Measurements from ENCODE around the gene C3.
A peak's percentile ranks its signal among the peaks of the same experiment; 100 is the strongest.
"Not testable (repeated sequence)": the region's sequence is repeated elsewhere in the genome, so short reads cannot be mapped to it uniquely, and the experiment has no call there.

C3 gene

DNA sequence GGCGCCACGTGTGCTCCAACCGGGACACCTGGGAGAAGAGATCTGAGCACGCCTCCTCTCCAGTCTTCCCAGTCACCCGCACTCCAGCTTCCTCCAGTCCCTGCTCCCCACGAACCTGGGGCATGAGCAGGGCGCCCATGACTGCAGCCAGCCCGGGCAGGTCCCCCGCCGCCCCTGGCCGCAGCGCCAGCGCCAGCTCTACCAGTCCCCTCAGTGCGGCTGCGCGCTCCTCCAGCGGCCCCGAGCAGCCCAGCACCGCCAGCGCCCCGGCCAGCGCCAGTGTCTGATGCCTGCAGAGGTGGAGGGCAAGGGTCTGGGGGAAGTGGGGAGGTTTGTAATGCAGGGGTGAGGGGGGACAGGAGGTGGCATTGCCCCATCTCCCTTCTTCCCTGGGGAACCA, 33.7 kb upstream of the C3 start:
- no peak for DNase-seq (ENCODE audit: low spot score in 2 of 2)
- Histone ChIP-seq H3K9me3 (no peaks in the 10 kb centered on the region), H3K36me3 (replicated peaks) (peaks cover 30% of the 10 kb centered on the region), H3K4me1 (peaks cover 9% of the 10 kb centered on the region), H3K4me3 (no peak overlapping the region), H3K27me3 (ENCODE audit: low read depth) (no peaks in the 10 kb centered on the region)
- in situ Hi-C loops (cut with MboI; ENCODE audit: low sequenced_read_pairs): no loop called here

DNA sequence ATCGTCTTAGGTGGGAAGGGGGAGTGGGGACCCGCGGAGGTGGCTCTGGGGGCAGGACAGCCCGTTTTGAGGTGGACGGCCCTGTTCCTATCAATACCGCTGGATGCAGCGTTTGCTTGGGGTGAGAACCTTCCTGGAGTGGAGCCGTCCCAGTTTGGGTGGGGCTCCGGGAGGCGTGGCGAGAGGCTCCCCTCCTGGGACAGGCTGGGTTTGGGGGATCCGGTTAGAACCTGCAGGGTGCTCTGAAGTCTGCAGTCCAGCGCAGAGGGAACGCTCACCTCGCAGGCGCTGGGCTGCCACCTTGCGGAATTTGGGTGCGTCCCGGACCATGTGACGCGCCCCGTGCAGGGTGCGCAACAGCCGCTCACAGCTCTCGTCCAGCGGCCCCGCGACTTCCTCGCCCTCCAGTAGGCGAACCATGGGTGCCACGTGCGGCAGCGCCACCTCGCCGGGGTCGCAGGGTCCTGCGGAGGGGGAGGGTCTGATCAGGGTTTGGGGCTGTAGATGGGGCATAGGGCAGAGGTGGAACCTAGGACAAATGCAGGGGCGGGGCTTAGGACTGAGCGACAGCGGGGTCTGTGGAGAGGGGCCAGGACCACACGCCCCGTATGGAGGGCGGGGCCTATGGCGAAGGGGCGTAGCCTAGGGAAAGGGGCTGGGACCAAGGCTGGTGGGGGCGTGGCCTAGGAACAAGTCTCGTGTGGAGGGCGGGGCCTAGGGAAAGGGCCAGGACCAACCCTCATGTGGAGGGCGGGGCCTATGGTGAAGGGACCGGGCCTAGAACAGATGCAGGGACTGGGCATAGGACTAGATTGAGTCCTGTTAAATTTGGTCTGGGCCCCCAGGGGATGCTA, 33.0 kb upstream of the C3 start:
- H3K36me3 ChIP-seq (replicated peaks): peaks cover 38% of the 10 kb centered on the region
- peaks cover 9% of the 10 kb centered on the region for H3K4me1 ChIP-seq
- H3K27me3 ChIP-seq (ENCODE audit: low read depth): no peaks in the 10 kb centered on the region
- peak overlapping the region; percentile 31 for H3K4me3 ChIP-seq
- no peaks in the 10 kb centered on the region for H3K9me3 ChIP-seq
- in situ Hi-C loops (cut with MboI; ENCODE audit: low sequenced_read_pairs): no loop called here
- peak; percentile 82 to 98 for DNase-seq (ENCODE audit: low spot score in 2 of 2)

DNA sequence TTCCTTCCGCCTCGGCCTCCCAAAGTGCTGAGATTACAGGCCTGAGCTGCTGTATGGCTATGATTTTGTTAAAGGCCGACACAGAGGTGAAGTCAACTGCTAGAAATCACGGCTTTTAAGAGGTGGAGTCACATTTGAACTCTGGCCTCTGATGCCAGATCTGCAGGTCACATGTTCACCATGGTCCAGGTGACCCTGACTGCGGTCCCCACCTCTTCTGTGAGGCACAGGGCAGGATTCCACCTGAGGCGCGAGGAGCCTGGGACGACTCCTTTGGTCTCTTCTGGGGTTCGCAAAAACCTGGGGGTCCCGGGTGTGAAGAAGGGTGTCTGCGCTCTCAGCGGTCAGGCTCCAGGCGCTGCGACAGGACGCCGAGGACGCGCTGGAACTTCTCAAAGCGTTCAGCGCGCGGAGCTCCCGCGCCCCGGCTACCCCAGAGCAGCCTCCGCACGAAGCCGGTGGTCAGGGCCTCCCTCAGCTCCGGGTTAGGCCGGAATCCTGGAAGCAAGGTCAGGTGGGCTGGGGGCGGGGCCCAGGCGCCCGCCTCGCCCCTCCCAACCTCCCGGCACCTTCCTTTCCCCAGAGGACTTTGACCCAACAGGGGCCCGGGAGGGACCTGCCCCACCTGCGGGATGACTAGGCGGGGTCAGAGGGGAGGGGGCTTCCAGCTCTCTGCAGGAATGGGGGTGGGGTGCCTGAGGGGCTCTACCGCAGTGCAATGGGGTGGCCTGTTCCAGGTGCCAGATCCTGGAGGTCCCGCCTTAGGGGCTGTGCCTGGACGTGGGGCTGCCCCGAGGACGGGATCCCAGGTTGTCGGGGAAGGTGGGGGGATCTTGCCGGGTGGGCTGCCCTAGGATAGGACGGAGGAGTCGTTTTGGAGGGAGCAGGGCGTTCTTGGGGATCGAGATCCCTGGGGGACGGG, 32.1 kb upstream of the C3 start:
- in situ Hi-C loops (cut with MboI; ENCODE audit: low sequenced_read_pairs): no loop called here
- H3K4me3 ChIP-seq: peak overlapping the region; percentile 31
- peaks cover 47% of the 10 kb centered on the region for H3K36me3 ChIP-seq (replicated peaks)

DNA sequence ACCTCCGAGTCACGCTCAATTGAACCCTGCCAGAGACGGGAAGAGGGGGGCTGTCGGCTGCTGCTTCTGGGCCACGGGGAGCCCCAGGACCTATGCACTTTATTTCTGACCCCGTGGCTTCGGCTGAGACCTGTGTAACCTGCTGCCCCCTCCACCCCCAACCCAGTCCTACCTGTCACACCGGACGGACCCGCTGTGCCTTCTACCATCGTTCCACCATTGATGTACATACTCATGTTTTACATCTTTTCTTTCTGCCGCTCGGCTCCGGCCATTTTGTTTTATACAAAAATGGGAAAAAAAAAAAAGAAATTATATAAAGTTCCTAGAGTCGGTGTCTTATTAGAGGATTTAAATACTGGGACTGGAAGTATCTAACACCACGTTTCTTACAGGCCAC, 30.7 kb upstream of the C3 start:
- peaks cover 60% of the 10 kb centered on the region for H3K36me3 ChIP-seq (replicated peaks)

More for the DNA sequence above, 32.1 kb upstream of the C3 start:
- H3K4me1 ChIP-seq: peaks cover 9% of the 10 kb centered on the region
- no peaks in the 10 kb centered on the region for H3K9me3 ChIP-seq
- H3K27me3 ChIP-seq (ENCODE audit: low read depth): no peaks in the 10 kb centered on the region
- DNase-seq (ENCODE audit: low spot score in 2 of 2): peak in 1 of 2 experiments; percentile 47

DNA sequence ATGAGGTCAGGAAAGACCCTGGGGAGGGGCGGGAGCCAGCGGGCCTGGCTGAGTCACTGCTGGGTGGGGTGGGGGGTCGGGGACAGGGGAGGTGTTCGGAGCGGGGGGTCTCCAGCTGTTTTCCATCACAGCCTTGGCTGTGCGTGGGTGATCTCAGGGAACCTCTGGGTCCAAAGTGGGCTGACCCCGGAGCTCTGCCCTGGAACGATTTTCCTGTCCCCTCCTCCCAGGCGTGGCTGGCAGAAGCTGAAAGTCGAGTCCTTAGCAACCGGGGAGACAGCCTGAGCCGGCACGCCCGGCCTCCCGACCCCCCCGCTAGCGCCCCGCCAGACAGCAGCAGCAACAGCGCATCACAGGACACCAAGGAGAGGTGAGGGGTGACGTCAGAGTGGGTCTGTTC, 29.6 kb upstream of the C3 start:
- Histone ChIP-seq H3K4me1 (peaks cover 9% of the 10 kb centered on the region), H3K9me3 (no peaks in the 10 kb centered on the region), H3K36me3 (replicated peaks) (peaks cover 69% of the 10 kb centered on the region), H3K27me3 (ENCODE audit: low read depth) (no peaks in the 10 kb centered on the region), H3K4me3 (no peak overlapping the region)
- in situ Hi-C loops (cut with MboI; ENCODE audit: low sequenced_read_pairs): no loop called here
- no peak for DNase-seq (ENCODE audit: low spot score in 2 of 2)

More for the DNA sequence above, 30.7 kb upstream of the C3 start:
- Histone ChIP-seq H3K9me3 (no peaks in the 10 kb centered on the region), H3K27me3 (ENCODE audit: low read depth) (no peaks in the 10 kb centered on the region), H3K4me3 (no peak overlapping the region), H3K4me1 (peaks cover 9% of the 10 kb centered on the region)
- in situ Hi-C loops (cut with MboI; ENCODE audit: low sequenced_read_pairs): no loop called here
- no peak for DNase-seq (ENCODE audit: low spot score in 2 of 2)

DNA sequence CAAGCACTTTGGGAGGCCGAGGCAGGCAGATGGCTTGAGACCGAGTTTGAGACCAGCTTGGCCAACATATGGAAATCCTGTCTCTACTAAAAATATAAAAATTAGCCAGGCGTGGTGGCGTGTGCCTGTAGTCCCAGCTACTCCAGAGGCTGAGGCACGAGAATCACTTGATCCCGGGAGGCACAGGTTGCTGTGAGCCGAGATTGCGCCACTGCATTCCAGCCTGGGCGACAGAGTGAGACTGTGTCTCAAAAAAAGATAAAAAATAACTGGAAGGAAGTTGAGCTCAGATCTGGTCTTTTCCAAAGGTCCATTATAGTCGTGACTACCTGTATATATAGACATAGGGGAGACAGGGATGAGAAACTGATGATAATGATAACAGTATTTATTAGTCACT, 28.1 kb upstream of the C3 start:
- H3K27me3 ChIP-seq (ENCODE audit: low read depth); H3K4me3 ChIP-seq; H3K9me3 ChIP-seq; DNase-seq (ENCODE audit: low spot score in 2 of 2); in situ Hi-C loops (cut with MboI; ENCODE audit: low sequenced_read_pairs): not testable (repeated sequence)
- peaks cover 83% of the 10 kb centered on the region for H3K36me3 ChIP-seq (replicated peaks)
- peaks cover 19% of the 10 kb centered on the region for H3K4me1 ChIP-seq

DNA sequence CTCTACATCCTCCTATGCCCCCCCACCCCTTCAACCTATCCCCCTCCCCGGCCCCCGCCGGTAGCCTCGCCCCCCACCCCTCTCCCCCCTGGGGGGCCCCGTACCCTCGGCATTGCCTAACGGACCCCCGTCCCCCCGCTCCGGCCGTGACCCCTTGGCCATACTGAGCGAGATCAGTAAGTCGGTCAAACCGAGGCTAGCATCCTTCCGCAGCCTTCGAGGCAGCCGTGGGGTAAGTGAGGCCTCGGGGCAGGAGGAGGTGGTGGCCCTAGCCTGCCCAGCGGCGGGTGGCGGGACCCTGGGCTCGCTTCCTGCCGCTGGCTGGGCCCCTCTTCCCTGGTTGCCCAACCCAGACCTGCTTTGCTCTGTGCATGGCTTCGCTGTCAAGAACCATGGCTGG, 25.5 kb upstream of the C3 start:
- no peak for DNase-seq (ENCODE audit: low spot score in 2 of 2)
- Histone ChIP-seq H3K4me1 (peaks cover 15% of the 10 kb centered on the region), H3K4me3 (no peak overlapping the region), H3K9me3 (no peaks in the 10 kb centered on the region), H3K27me3 (ENCODE audit: low read depth) (no peaks in the 10 kb centered on the region), H3K36me3 (replicated peaks) (peaks cover 88% of the 10 kb centered on the region)
- in situ Hi-C loops (cut with MboI; ENCODE audit: low sequenced_read_pairs): no loop called here

DNA sequence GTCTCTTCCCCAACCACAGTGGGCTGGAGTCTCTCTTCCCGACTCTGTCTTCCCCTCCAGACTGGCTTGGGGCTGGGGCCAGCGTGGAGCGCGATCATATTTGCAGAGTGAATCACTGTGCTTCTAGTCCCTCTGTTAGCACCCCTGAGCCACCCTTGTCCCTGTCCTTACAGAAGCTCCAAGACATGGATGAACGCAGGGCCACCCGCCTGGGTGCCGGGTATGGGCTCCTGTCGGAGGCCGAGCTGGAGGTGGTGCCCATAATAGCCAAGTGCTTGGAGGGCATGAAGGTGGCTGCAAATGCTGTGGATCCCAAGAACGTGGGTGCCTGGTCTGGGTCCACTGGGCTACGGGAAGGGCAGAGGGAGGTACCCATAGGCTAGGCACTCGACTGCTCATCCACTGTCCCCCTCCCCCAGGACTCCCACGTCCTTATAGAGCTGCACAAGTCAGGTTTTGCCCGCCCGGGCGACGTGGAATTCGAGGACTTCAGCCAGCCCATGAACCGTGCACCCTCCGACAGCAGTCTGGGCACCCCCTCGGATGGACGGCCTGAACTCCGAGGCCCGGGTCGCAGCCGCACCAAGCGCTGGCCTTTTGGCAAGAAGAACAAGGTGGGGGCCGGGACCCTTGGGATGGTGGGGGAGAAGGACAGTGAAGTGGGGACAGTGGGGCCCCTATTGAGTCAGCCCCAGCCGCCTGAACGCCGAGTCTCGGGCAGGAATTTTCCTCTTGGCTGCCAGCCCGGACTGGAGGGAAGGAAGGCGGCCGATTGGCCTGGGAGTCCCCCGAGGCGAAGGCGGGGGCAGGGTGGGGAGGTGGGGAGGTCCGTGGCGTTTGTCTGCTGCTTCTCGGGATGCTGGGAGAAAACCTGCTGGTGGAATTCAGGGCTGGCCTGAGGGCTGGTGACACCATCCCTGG, 24.2 kb upstream of the C3 start:
- Histone ChIP-seq H3K36me3 (replicated peaks) (peaks cover 77% of the 10 kb centered on the region), H3K4me3 (no peak overlapping the region), H3K9me3 (no peaks in the 10 kb centered on the region), H3K4me1 (peaks cover 15% of the 10 kb centered on the region), H3K27me3 (ENCODE audit: low read depth) (no peaks in the 10 kb centered on the region)
- in situ Hi-C loops (cut with MboI; ENCODE audit: low sequenced_read_pairs): no loop called here
- DNase-seq (ENCODE audit: low spot score in 2 of 2): peak; percentile 11 to 62

DNA sequence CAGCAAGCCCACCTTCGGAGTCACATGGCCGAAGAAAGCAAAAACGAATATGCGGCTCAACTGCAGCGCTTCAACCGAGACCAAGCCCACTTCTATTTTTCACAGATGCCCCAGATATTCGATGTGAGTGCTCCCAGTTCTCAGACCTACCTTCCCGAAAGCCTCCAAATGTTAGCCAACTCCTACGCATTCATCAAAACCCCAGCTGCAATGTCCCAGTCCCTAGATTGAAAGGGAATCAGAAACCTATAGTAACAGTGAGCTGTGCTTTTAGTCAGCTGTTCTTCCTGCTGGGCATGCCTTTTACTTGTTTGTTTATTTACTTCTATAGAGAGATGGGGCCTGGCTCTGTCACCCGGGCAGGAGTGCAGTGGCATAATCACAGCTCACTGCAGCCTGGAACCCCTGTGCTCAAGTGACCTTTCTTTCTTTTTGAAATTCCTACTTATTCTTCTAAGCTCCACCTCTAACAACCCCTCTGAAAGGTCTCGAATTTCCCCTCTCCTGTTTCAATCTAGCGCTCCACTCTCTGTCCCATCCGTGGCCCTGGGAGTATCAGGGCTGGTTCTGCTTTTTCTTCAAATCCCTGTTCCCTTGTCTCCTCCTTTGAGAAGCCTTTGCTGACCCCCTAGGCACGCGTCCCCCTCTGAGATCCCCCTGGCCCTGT, 23.4 kb upstream of the C3 start:
- peak in 1 of 2 experiments; percentile 34 for DNase-seq (ENCODE audit: low spot score in 2 of 2)
- in situ Hi-C loops (cut with MboI; ENCODE audit: low sequenced_read_pairs): no loop called here
- Histone ChIP-seq H3K27me3 (ENCODE audit: low read depth) (no peaks in the 10 kb centered on the region), H3K4me1 (peaks cover 20% of the 10 kb centered on the region), H3K36me3 (replicated peaks) (peaks cover 69% of the 10 kb centered on the region), H3K9me3 (no peaks in the 10 kb centered on the region), H3K4me3 (no peak overlapping the region)

DNA sequence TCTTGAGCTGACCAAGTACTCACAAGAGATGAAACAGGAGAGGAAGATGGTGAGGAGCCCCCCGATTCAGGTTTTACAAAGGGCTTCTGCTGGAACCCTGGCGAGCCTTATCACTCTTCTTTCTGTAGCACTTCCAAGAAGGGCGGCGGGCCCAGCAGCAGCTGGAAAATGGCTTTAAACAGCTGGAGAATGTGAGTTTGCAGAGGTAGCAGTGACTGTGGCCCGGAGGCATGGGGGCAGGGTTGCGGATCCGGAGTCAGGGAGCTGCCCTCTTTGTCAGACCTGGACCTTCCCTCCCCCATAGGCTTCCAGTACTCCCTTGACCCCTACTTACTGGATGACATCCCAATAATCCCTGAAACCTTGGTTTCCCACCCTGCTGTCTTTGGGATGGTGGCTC, 22.6 kb upstream of the C3 start:
- H3K36me3 ChIP-seq (replicated peaks): peaks cover 61% of the 10 kb centered on the region
- in situ Hi-C loops (cut with MboI; ENCODE audit: low sequenced_read_pairs): no loop called here
- DNase-seq (ENCODE audit: low spot score in 2 of 2): no peak
- H3K9me3 ChIP-seq: no peaks in the 10 kb centered on the region
- no peaks in the 10 kb centered on the region for H3K27me3 ChIP-seq (ENCODE audit: low read depth)
- peaks cover 28% of the 10 kb centered on the region for H3K4me1 ChIP-seq
- H3K4me3 ChIP-seq: no peak overlapping the region

DNA sequence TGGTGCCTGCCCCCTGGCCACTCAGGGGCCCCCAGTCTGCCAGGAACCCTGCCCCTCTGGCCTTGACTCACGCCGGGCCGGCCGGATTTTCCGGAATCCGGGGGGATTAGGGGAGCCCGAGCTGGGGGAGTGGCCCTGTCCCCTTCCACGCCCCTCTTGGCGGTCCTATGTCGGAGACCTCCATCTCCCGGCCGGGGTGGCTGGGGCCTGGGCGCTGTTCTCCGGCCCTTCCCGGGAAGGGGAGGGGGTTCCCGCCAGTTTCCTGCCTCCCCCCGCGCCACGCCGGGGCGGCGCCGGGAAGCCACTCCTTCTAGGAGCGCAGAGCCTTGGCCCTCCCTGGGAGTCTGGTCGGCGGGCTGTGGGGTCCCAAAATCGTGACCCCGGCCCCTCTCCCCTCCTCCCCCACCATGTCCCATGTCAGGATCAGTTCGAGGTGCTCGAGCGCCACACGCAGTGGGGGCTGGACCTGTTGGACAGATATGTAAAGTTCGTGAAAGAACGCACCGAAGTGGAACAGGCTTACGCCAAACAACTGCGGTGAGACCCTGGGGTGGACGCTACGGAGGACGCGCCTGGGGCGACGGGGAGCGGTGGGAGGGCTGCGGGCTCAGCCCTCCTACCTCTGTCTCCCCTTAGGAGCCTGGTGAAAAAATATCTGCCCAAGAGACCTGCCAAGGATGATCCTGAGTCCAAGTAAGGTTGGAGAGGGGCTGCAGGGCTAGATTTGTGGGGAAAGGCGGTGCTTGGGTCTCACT, 20.3 kb upstream of the C3 start:
- Histone ChIP-seq H3K4me3 (peak overlapping the region; percentile 90), H3K9me3 (no peaks in the 10 kb centered on the region), H3K27me3 (ENCODE audit: low read depth) (no peaks in the 10 kb centered on the region), H3K36me3 (replicated peaks) (peaks cover 40% of the 10 kb centered on the region), H3K4me1 (peaks cover 34% of the 10 kb centered on the region)
- DNase-seq (ENCODE audit: low spot score in 2 of 2): peak; percentile 14 to 78
- in situ Hi-C loops (cut with MboI; ENCODE audit: low sequenced_read_pairs): no loop called here

DNA sequence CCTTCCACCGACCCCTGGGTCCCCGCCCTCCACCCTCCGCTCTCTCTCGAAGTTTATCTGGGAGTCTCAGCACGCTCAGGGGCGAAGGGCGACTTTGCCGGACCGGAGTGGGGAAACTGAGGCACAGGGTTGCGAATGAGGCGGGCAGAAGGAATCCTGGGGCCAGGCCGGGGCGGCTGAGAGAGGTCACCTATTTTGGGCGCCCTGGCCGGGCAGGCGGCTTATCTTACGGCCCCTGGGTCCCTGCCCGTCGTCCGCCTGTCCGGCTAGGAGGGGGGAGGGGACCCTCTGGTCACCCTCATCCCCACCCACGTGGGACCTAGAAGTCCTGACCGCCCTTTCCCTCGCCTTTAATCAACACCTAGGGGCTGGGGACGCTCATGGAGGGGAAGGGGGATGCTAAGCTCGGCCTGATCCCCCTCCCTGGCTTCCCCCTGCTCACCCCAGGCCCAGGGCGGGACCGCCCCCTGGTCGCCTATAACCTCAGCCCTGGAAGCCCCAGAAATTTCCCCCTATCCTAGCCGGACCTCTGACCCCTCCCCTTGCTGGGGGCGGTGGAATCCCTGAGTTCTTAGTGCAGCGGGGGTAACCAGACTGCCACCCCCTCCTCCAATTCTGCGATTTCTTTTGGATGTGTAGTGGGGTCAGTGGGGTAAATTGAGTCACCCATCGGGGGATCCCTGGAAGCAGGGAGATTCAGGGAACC, 19.6 kb upstream of the C3 start:
- peaks cover 34% of the 10 kb centered on the region for H3K36me3 ChIP-seq (replicated peaks)
- in situ Hi-C loops (cut with MboI; ENCODE audit: low sequenced_read_pairs): loop anchor here (5.0 kb wide), 1 partner anchor 223 kb away; no protein-coding TSS in a partner anchor
- no peaks in the 10 kb centered on the region for H3K27me3 ChIP-seq (ENCODE audit: low read depth)
- no peaks in the 10 kb centered on the region for H3K9me3 ChIP-seq
- H3K4me1 ChIP-seq: peaks cover 35% of the 10 kb centered on the region
- peak in 1 of 2 experiments; percentile 62 for DNase-seq (ENCODE audit: low spot score in 2 of 2)
- peak overlapping the region; percentile 90 for H3K4me3 ChIP-seq
